ENCODE data around the gene FBXW5. TPM values are rescaled to one million over a fixed set of nuclear protein-coding genes. Genes with fewer than 3 reads are reported as not detected.

The FBXW5 gene
- total RNA-seq, 2 experiments from 2014 or later, result 63.3 to 89.6 TPM

- CTCF ChIA-PET (ENCODE audit: unreplicated experiment), result interaction anchor here (0.5 kb wide), 2 partner anchors 22 to 567 kb away, joined by 3 read pairs; no protein-coding TSS in a partner anchor
- no peak overlapping the region for H3K4me3 ChIP-seq (ENCODE audit: low read depth, low read length, poor library complexity, severe bottlenecking)
- no peak overlapping the region for H3K27ac ChIP-seq (ENCODE audit: low read depth, low read length, poor library complexity, severe bottlenecking)
- H3K79me2 ChIP-seq (ENCODE audit: insufficient read depth, low read depth, low read length), result no peaks in the 10 kb centered on the region
- no peak for TF ChIP-seq EZH2phosphoT487 (IDR thresholded peaks at IDR 0.05; ENCODE audit: borderline replicate concordance, low read depth, low read length)
- TF ChIP-seq, protein P1, sequence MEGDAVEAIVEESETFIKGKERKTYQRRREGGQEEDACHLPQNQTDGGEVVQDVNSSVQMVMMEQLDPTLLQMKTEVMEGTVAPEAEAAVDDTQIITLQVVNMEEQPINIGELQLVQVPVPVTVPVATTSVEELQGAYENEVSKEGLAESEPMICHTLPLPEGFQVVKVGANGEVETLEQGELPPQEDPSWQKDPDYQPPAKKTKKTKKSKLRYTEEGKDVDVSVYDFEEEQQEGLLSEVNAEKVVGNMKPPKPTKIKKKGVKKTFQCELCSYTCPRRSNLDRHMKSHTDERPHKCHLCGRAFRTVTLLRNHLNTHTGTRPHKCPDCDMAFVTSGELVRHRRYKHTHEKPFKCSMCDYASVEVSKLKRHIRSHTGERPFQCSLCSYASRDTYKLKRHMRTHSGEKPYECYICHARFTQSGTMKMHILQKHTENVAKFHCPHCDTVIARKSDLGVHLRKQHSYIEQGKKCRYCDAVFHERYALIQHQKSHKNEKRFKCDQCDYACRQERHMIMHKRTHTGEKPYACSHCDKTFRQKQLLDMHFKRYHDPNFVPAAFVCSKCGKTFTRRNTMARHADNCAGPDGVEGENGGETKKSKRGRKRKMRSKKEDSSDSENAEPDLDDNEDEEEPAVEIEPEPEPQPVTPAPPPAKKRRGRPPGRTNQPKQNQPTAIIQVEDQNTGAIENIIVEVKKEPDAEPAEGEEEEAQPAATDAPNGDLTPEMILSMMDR (conservative IDR thresholded peaks at IDR 0.05; ENCODE audit: low read length), result no peak
- H3K4me2 ChIP-seq (ENCODE audit: low read length), result no peak overlapping the region; the same call in 1 of the 2 replicates
- no peak for DNase-seq (ENCODE audit: low spot score)
- no peaks in the 10 kb centered on the region for H4K20me1 ChIP-seq (ENCODE audit: insufficient read depth, low read length)
- no TSS peak for BruUV-seq (replicated peaks)
- POLR2A ChIA-PET, result no interaction called here
- H2AFZ ChIP-seq (ENCODE audit: low read length), result no peak overlapping the region
- H3K9me3 ChIP-seq (ENCODE audit: low read length), result no peaks in the 10 kb centered on the region
- intact Hi-C loops (cut with micrococcal nuclease; ENCODE audit: unreplicated experiment), result no loop called here
- H3K36me3 ChIP-seq (ENCODE audit: insufficient read depth, low read length), result peaks cover 91% of the 10 kb centered on the region
- no peaks in the 10 kb centered on the region for H3K9me2 ChIP-seq (ENCODE audit: insufficient read depth, low read length)
- no peaks in the 10 kb centered on the region for H3K4me1 ChIP-seq (ENCODE audit: insufficient read depth, low read length, poor library complexity, severe bottlenecking)
Measured at GRCh38 chr9:136902259-136902821, 42.2 kb downstream of the FBXW5 start.

DNA sequence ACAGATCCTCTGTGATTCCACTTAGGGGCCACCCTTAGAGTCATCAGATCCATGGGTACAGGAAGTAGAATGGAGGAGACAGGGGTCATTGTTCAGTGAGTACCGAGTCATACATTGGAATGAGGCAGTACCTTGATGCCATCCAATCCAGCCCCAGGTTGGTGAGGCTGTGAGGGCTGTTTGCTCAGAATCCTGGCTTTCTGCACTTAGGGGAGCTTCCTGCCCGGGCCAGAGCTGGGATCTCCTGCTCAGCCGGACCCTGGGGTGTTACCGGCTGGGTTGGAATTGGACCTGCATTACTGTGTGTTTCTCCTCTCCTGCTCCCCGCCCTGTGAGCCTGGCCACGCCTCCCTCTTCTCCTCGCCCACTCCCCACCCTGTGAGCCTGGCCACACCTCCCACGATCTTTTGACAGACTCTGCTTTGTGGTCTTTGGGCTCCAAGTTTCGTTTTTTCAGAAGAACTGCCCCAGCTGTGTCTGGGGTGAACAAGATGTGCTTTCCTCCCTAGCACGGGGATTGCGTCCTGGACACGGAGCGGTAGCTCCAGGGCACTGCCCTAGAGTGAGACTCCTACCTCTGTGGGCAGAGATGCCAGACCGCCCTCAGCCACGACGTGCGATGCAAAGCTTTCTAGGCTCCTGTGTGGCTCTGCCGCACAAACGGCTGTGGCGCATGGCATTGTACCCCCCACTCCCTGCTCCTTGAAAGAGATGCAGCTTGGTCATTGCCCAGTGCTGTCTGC is 42.9 kb downstream of the FBXW5 start:
- Histone ChIP-seq H3K4me2 (ENCODE audit: low read length) (no peak overlapping the region; the same call in 1 of the 2 replicates), H3K79me2 (ENCODE audit: insufficient read depth, low read depth, low read length) (no peaks in the 10 kb centered on the region), H3K27ac (ENCODE audit: low read depth, low read length, poor library complexity, severe bottlenecking) (no peak overlapping the region), H3K4me1 (ENCODE audit: insufficient read depth, low read length, poor library complexity, severe bottlenecking) (no peaks in the 10 kb centered on the region), H3K9me3 (ENCODE audit: low read length) (no peaks in the 10 kb centered on the region), H4K20me1 (ENCODE audit: insufficient read depth, low read length) (no peaks in the 10 kb centered on the region), H3K4me3 (ENCODE audit: low read depth, low read length, poor library complexity, severe bottlenecking) (no peak overlapping the region), H3K36me3 (ENCODE audit: insufficient read depth, low read length) (peaks cover 84% of the 10 kb centered on the region), H3K9me2 (ENCODE audit: insufficient read depth, low read length) (no peaks in the 10 kb centered on the region), H2AFZ (ENCODE audit: low read length) (no peak overlapping the region)
- no TSS peak for BruUV-seq (replicated peaks)
- DNase-seq (ENCODE audit: low spot score), result no peak
- no peak for TF ChIP-seq EZH2phosphoT487 (IDR thresholded peaks at IDR 0.05; ENCODE audit: borderline replicate concordance, low read depth, low read length)
- TF ChIP-seq, protein P1 (conservative IDR thresholded peaks at IDR 0.05; ENCODE audit: low read length), result no peak
- intact Hi-C loops (cut with micrococcal nuclease; ENCODE audit: unreplicated experiment), result no loop called here
- ChIA-PET POLR2A (no interaction called here), CTCF (ENCODE audit: unreplicated experiment) (interaction anchor here (0.5 kb wide), 2 partner anchors 22 to 567 kb away, joined by 3 read pairs; no protein-coding TSS in a partner anchor)

GRCh38 chr9:136900988-136901515 is 43.5 kb downstream of the FBXW5 start:
- Histone ChIP-seq H3K9me2 (ENCODE audit: insufficient read depth, low read length) (no peaks in the 10 kb centered on the region), H3K4me3 (ENCODE audit: low read depth, low read length, poor library complexity, severe bottlenecking) (no peak overlapping the region), H3K36me3 (ENCODE audit: insufficient read depth, low read length) (peaks cover 78% of the 10 kb centered on the region), H4K20me1 (ENCODE audit: insufficient read depth, low read length) (no peaks in the 10 kb centered on the region), H3K4me2 (ENCODE audit: low read length) (no peak overlapping the region), H2AFZ (ENCODE audit: low read length) (no peak overlapping the region), H3K4me1 (ENCODE audit: insufficient read depth, low read length, poor library complexity, severe bottlenecking) (no peaks in the 10 kb centered on the region), H3K79me2 (ENCODE audit: insufficient read depth, low read depth, low read length) (0 out of 2 replicates have a peak, but pooled peaks cover 3% of the 10 kb centered on the region), H3K27ac (ENCODE audit: low read depth, low read length, poor library complexity, severe bottlenecking) (no peak overlapping the region), H3K9me3 (ENCODE audit: low read length) (no peaks in the 10 kb centered on the region)
- POLR2A ChIA-PET, result no interaction called here
- CTCF ChIA-PET (ENCODE audit: unreplicated experiment), result no interaction called here
- DNase-seq (ENCODE audit: low spot score), result no peak
- intact Hi-C loops (cut with micrococcal nuclease; ENCODE audit: unreplicated experiment), result no loop called here
- no TSS peak for BruUV-seq (replicated peaks)
- no peak for TF ChIP-seq EZH2phosphoT487 (IDR thresholded peaks at IDR 0.05; ENCODE audit: borderline replicate concordance, low read depth, low read length)
- TF ChIP-seq, protein P1 (conservative IDR thresholded peaks at IDR 0.05; ENCODE audit: low read length), result no peak
